H4 (cell line): Measurements from ENCODE around the gene MUC5B. TPM values are rescaled to one million over a fixed set of nuclear protein-coding genes. Genes with fewer than 3 reads are reported as not detected.

Experiments used
- DNase-seq: peaks from one replicate; pipeline ENCODE4 v3.0.0-alpha.2; 2015; ENCODE audit warnings: low spot score
- total RNA-seq: library from RNA; depleted of rRNA; stranded (reverse); fragments of >200 nt; shearing (Covaris generic); gene quantifications from 2 replicates; pipeline ENCODE4 v1.2.3, GENCODE V29; 2014

MUC5B gene
- total RNA-seq, 1 experiment from 2014 or later, result not detected

DNA sequence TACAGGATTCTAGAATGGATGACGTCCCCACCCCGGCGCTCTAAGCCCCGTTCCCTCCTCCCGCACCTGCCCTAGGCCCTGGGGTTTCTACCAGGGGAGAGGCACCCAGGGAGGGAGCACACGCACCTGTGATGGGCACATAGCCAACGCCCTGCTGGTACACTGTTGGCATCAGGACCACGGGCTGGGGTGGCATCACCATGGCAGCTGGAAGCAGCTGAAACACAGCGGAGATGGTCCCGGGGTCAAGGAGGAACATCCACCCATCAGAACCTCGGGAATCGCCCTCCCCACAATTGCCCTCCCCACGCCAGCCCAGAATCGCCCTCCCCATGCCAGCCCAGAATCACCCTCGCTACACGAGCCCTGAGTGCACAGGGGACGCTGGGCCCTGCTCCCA, 63.0 kb downstream of the MUC5B start:
- no peak for DNase-seq

DNA sequence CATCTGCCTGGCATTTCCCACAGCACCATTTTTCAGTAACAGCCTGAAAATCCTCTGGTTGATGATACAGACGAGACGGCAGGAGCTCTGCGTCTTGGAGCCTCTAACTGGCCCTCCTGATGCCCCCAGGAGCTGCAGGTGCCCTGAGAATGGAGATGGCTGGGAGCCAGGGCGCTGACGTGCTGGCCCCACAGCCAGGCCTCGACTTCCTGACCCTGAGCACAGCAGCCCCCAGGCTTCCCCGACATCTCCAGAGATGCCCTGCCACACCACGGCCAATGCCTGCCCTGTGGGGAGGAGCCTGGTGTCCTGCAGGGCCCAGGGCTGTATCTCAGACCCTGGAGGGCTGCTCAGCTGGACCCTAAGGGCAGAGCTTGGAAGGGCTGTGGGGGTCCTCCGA, 65.1 kb downstream of the MUC5B start:
- DNase-seq, result no peak

DNA sequence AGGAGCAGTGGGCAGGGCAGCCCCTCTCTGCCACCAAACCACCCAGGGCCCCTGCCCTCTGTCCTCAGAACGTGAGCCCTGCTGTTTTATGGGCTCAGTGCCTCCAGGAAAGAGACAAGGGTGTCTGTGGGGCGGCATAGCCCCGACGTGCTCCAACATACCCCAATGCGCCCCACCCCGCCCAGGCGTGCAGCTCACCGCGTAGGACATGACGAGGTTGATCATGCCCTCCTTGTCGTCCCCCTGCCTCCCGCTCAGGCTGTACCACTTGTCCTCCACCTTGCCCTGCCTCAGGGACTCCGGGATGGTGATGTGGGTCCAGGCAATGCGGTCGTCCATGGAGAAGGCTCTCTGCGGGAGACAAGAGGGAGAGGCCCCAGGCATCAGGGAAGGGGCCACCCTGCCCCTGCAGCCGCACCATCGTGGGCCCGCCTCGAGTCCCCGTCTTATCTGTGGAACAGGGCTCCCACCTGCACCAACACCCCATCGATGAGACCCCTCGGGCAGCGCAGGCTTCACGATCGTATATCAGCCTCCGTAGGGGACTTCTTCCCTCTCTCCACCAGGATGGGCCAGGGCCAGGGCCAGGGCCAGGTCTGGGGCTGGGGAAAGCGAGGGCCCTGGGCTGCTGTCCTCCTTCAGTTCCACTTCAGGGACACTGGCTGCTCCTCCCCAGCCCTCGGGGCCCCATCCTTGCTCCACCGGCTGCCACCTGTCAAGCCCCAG, 65.7 kb downstream of the MUC5B start:
- DNase-seq, result no peak

DNA sequence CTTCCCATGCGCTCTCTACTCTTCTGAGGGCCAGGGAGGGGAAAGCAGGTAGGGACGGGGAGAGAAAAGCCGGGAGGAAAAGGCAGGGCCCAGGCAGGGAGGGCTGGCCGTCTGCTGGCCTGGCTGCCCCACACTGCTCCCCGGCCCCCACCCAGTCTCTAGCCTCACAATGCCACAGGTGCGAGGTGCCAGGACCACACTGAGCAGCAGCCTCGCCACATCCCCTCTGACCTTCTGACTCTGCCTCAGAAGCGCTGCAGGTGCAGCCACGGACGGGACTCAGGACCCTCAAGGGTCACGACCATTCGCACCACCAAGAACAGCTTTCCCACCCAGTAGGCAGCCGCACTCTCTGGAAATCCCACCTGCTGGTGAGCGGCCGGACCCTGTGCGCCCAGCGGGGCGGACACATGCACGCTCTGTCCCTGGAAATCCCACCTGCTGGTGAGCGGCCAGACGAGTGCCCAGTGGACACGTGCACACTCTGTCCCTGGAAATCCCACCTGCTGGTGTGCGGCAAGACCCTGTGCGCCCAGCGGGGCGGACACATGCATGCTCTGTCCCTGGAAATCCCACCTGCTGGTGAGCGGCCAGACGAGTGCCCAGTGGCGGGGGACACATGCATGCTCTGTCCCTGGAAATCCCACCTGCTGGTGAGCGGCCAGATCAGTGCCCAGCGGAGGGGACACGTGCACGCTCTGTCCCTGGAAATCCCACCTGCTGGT, 66.5 kb downstream of the MUC5B start:
- DNase-seq, result no peak

DNA sequence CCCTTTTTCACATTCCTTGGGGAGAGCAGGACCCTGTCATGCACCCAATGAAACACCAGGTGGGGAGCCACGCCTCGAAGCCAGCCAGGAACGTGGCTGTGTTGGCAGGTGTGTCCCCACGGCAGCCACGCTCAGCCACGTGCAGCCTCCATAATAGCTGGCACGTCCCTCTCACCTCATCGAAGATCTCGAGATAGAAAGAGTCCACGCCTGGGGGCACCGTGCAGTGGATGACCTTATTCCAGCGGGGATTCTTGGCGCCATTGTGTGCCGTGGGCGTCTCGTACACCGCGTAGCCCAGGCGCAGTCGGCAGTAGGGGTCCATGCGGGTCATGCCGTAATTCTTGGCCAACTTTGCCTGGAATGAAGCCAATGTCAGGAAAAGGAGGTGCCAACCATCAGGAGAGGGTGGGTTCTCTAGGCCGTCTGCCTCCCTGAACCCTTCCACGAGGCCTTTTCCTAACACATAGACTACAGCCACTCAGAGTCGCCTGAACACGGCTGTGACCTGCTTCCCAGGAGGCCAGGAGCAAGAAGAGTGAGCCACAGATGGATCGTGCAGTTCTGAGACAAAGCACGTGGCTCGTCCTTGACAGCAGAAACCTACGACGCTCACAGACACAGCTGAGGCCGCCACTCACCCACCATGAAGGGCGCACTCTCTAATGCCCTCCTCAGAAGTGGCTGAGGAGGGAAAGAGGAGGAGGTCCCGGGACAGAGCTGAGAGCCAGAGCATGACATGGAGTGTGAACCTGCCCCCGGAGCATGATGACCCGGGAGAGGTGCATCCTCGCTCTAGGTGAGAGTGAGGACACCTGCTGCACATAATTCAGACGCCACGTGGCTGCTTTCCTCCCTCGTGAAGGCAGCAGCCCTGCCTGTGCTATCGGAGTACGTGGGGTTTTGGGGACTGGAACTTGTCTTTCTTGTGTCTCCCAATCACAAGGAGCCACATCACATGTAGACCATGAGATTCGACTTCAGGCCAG, 67.5 kb downstream of the MUC5B start:
- DNase-seq, result no peak

DNA sequence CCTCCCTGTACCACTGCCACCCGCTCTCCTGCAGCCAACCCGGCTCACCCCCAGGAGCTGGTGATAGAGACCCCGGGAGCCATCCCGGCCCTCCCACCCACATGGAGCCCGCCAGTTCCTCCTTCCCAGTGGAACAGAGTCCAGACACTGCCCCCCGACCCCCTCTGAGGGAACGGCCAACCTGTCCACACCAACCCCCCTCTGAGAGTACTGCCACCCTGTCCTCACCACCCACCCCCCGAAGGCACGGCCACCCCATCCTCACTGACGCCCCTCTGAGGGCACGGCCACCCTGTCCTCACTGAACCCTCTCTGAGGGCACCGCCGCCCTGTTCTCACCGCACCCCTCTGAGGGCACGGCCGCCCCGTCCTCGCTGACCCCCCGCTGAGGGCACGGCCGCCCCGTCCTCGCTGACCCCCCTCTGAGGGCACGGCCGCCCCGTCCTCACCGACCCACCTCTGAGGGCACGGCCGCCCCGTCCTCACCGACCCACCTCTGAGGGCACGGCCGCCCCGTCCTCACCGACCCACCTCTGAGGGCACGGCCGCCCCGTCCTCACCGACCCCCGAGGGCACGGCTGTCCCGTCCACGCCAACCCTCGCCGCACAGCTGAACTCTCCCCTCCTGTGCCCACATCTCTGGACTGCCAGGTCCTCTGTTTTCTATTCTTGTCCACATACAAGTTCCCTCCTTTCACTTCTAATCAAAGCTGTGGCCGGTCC, 68.6 kb downstream of the MUC5B start:
- DNase-seq, result no peak

DNA sequence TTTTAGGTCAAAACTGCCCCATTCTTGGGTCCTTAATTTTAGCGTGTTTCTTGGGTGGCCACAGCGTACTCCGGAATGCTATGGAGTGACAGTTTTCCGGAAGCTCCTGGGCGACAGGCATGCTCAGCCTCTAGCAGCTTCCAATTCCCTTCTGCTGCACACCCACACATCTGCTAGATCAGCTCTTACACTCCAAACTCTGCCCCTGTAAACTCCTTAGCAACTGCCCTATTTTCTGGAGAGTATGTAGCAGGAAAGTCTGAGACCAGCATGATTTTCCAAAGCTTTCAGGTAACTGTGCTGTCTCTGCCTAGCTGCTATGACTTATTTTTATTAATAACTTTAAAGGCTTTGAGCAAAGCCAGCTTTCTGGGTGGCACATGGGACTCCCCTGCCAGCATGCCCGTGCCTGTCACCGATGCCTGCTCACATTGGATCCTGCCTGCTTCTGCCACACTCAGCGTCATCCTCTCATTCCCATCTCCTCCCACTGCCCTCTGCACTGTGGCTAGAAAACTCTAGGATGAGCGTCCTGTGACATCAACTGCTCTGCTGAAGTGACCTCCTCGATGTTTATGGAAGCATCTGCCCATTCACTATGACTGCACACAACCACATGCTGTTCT, 69.3 kb downstream of the MUC5B start:
- DNase-seq, result no peak

DNA sequence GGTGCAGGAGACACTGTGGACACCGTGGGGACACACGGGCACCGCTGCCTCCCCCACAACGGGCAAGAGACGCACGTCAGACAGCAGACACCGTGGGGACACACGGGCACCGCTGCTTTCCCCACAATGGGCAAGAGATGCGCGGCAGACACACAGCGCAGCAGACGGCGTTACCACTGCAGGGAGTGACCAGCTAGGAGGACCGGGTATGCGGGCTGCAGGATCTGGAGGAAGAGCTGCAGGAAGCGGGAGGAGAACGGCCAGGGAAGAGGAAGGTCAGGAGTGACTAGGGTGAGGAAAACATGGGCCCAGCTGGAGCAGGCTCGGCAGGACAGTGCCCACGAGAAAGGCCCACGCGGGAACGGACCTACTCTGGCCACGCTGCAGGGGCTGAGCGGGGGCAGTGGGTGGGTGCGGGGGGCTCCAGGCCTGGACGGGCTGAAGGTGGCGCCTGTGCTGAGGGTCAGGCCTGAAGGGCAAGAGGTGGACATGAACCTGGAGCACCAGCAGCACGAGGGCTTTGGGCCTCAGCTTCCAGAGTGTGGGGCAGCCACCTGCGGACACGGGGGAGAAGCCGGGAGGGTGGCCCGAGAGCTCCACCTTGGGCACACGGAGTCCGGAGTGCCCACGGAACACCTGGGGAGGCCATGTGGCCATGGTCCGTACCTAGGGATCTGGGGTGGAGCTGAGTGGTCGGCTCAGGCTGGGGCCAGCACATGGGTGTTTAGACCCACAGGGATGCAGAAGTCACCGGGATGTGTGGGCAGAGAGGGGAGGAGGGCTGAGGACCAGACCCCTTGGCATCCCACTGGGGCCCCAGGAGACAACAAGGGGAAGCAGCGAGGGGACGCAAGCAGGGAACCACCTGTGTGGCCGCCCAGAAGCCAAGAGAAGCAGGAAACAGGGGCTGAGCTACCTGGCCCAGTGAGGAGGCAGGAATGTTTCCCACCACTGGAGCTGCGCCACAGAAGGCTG, 70.1 kb downstream of the MUC5B start:
- DNase-seq, result no peak

DNA sequence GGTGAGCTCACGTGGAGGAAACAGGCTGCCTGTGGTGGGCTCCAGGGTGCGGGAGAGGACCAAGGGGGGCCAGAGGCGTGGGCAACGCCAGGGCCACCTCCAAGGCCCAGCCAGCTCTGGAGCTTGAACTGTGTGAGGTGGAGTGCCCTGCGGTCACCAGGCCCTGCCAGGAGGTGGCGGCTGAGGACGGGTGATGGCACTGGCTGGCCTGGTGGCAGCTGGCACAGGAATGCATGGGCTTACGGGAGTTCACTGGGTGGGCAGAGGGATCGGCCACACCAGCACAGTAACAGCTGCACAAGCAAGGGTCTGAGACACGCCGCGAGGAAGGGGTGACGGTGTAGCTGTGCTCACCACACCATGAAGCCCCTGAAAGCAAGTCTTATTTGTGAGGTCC, 70.8 kb downstream of the MUC5B start:
- no peak for DNase-seq

DNA sequence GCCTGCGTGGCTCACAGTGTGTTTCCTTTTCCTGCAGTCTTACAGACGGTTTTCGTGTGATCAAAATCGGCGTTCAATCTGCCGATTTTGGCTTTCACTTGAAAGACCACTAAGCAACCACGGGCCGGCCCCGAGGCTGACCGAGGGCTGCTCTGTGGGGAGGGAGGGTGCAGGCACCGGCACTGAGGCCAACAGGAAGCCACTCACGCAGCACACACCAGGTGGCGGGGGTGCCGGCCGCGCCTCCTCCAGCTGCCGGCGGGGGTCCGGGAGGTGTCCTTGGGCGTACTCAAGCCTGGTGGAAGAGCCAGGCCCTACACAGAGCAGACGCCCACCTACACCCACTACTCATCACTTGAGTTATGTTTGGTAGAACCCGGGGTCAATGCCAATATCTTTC, 72.2 kb downstream of the MUC5B start:
- DNase-seq, result no peak

DNA sequence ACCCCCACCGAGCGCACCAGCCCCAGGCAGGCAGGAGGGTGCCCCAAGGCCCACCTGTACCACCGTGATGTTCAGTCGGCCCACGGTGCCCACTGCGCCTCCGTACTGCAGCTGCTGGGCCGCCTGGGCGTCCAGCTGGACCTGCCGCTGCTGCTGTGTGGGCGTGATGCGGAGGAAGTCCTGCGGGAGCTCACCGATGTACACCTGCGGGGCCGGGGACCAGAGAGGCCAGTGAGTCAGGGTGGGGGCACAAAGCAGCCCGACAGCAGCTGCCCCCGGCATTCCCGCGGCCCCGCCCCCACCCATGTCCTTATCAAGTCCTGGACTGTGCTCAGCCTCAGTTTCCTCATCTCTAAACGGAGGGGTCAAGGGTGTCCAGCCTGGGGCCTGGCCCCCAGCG, 72.7 kb downstream of the MUC5B start:
- no peak for DNase-seq

DNA sequence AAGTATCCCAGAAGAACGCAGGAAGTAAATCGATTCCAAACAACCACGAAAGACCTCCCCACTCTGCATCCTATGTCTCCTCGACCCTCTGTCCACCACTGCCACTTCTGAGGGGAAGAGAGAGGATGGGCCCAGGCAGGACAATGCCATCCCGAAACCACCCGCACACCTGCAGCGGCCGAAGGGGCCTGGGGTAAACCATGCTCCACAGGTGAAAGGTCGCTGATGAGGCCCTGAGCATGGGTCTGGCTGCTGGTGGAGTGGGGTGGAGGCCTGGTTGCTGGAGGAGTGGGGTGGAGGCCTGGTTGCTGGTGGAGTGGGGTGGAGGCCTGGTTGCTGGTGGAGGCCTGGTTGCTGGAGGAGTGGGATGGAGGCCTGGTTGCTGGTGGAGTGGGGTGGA, 73.4 kb downstream of the MUC5B start:
- DNase-seq, result no peak

DNA sequence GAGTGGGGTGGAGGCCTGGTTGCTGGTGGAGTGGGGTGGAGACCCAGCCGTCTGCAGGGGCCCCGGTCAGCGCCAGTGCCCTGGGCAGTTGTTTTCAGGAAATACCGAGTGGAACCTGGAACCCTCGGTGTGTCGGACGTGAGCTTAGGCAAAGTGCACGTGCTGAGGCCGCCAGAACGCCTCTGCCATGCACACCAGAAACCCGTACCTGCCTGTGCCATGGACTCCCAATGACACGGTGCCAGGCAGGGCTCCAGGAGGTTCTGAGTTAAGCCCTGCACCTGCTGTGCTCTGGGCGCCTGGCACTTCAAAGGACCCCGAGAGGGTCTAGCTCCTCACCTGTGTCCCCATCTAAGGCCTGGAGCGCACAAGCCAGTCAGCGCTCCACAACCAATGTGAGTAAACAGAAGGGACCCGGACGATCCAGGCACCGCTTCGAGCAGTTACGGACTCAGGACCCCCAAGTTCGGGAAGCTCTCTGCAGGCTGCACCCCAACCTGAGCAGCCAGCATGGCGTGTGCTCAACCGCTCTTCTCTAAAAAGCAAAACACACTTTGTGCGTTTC, 74.2 kb downstream of the MUC5B start:
- DNase-seq, result no peak

DNA sequence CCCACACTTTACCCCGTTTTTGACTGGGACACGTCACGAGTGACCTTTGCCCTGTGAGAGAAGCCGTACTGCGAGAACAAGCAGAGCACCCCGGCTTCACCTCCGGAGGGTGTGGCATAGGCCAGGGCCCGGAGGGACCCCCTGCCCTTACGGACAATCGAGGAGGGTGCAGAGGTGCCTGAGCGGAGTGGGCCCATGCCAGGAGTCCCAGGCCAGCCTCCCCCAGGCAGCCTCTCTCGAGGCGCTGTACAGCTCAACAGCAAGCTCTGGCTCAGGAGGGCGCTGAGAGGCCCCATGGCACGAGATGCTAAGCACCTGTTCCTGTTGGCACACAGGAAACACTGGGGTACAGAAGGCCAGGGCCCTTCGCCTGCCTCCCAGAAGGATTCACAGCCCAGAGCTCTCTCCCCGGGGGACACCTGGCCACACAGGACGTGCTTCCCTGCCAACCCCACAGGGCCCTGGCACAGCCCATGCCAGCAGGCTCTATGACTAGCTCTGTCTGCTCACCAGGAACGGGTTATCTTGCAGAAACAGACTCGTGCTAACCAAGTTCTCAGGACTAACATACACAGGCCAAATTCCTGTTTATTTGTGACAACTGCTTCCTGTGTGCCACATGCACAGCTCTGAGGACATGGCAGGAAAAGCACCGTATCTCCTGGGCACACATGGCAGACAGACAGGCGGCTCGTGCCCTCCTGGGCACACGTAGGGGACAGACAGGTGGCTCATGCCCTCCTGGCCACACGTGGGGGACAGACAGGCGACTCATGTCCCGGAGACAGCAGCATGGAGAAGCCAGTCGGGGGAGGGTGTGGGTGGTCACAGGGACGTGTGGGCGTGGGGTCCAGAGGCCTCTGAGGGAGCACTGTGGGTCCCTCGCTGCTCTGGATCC, 75.0 kb downstream of the MUC5B start:
- DNase-seq, result no peak

DNA sequence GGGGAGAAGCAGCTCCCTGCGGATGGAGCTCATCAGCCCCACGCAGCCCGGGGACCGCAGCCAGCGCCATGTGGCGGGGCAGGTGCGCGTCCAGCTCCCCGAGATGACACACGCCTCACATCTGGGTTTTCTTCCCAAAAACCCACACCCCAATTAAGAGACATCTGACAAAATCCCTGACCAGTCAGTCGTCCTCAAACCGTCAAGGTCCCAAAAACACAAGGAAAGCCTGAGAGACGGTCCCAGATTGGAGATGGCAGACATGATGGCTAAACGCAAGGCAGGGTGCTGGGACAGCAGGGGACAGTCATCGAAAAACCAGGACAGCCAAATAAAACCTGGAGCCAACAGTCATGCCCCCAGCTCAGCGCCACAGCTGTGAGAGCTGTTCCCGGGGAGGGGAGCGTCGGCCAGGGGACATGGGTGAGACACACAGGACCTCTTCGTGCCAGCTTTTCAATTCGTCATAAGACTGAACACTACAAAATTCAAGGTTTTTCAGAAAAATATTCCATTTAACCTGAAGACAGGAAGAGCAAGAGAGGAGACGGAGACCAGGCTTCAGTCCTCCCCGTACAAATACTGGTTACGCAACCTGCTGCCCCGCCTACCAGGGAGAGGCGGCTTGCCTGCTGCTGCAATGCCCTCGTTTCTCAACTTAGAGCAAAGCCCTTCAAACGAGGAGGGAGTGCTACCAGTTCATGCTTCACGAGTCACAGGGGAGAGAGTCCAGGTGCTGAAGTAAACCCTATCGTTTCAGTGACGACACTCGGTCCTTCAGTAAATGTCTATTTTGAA, 76.0 kb downstream of the MUC5B start:
- peak; percentile 65 for DNase-seq

DNA sequence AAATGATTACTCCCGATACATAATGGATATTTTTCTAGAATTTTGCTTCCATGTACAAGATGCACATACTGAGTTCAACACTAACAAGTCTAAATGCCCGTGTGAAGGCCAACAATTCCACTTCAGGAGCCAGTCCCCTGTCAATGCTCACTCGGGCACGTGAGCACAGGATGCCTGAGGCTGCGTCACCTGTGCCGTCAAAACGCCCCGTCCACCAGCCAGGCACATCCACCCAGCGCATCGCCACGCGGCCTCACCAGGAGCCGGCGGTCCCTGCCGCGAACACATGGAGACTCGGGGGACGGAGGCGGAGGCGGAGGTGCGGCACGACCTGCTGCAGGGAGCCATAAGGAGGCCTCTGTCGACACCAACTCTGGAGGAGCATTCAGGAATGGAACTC, 76.8 kb downstream of the MUC5B start:
- no peak for DNase-seq

DNA sequence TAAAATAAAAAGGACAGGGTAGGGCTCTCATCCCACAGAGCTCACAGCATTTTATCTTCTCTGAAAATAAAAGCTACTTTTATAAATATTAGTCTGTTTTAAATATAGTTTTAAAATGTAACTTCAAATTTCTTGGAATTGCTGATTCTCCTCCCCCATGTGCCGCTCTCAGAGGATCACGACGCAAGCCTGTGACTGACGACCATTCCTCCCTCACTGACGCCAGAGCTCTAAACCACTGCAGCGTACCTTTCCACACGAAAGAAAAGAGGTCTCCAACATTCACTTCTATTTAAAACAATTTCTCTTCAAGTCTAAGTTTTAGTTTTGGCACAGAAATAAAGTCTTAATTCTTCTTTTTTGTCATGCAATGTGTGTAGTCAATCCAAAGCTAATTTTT, 77.3 kb downstream of the MUC5B start:
- no peak for DNase-seq
